Endothelial cell of coronary artery (primary cell): Measurements from ENCODE around the gene CHRNA1. TPM values are rescaled to one million over a fixed set of nuclear protein-coding genes. Genes with fewer than 3 reads are reported as not detected.

Source experiments
- total RNA-seq: library from RNA; depleted of rRNA; stranded (reverse); fragments of >200 nt; gene quantifications from 2 replicates; pipeline ENCODE4 v1.2.3, GENCODE V29; 2014

CHRNA1 gene
- total RNA-seq: 0.09 and 0.27 TPM in 2 replicates

GRCh38 chr2:174764280-174765255 is at the start of gene CHRNA1:
CHRNA1 (minus strand) TSS chr2:174764472; CDS start chr2:174764394, 78 bp downstream.

Other genes starting within 250 kb of the CHRNA1 start
- gene WIPF1, start 166.7 kb downstream of the CHRNA1 start, total RNA-seq: 7.6 and 9.1 TPM in 2 replicates
- gene CHN1, start 240.9 kb upstream of the CHRNA1 start, total RNA-seq: 14.5 and 18.4 TPM in 2 replicates